ENCODE data around the gene KYNU. TPM values are rescaled to one million over a fixed set of nuclear protein-coding genes. Genes with fewer than 3 reads are reported as not detected.
A peak's percentile ranks its signal among the peaks of the same experiment; 100 is the strongest.

The KYNU gene
- total RNA-seq, 5 donors from 2014 or later (not counting 1 experiment from before 2014, with no cell fraction given): 0.30 to 1.8 (median 0.77) TPM; not detected in 1

- Mint-ChIP-seq H3K9me3 (no peaks in the 10 kb centered on the region), H3K36me3 (no peaks in the 10 kb centered on the region), H3K4me1 (peaks cover 0 to 3% (median 2%) of the 10 kb centered on the region in 3 donors), H3K27me3 (peaks cover 4 to 11% of the 10 kb centered on the region in 2 donors), H3K4me3 (no peak overlapping the region), H3K27ac (no peak overlapping the region)
- Histone ChIP-seq H3K27me3 (replicated peaks in 1 of 2; ENCODE audit: control insufficient read depth in 2 of 2, extremely low read depth in 1 of 2, insufficient read depth in 2 of 2, low read length in 1 of 2) (no peaks in the 10 kb centered on the region), H3K4me3 (ENCODE audit: control insufficient read depth in 1 of 2, extremely low read depth in 1 of 2, low read length in 1 of 2) (no peak overlapping the region), H3K9me3 (no peaks in the 10 kb centered on the region), H3K36me3 (ENCODE audit: control insufficient read depth in 2 of 2, extremely low read depth in 1 of 2, insufficient read depth in 1 of 2, low read length in 1 of 2) (no peaks in the 10 kb centered on the region), H3K27ac (ENCODE audit: low read length) (no peak overlapping the region), H3K4me1 (ENCODE audit: control insufficient read depth in 1 of 2, extremely low read depth in 1 of 2, insufficient read depth in 2 of 2, low read length in 2 of 2) (no peaks in the 10 kb centered on the region)
- ChIA-PET POLR2A (interaction anchor here in 1 of 2 donors (0.7 kb wide), 1 partner anchor 84 kb away, joined by 3 read pairs; no protein-coding TSS in a partner anchor), CTCF (interaction anchor here (0.7 to 4.1 kb wide), 7 partner anchors 10 to 48 kb away, joined by 3 to 16 read pairs (median 3); no protein-coding TSS in a partner anchor)
- DNase-seq (peak in 1 of 35 experiments; percentile 28), ATAC-seq (replicated peaks in 1 of 4) (peak in 1 of 4 experiments; percentile 20)
- WGBS (ENCODE audit: insufficient coverage): no CpG with 5 or more reads among the region's 5 CpGs
Observed at GRCh38 chr2:142989273-142990204, 112.1 kb downstream of the KYNU start.

- H3K4me1 Mint-ChIP-seq: peaks cover 0 to 3% (median 2%) of the 10 kb centered on the region in 3 donors
- no peaks in the 10 kb centered on the region for H3K36me3 ChIP-seq (ENCODE audit: control insufficient read depth in 2 of 2, extremely low read depth in 1 of 2, insufficient read depth in 1 of 2, low read length in 1 of 2)
- DNase-seq: no peak
- no peak overlapping the region for H3K27ac Mint-ChIP-seq
- H3K27me3 ChIP-seq (replicated peaks in 1 of 2; ENCODE audit: control insufficient read depth in 2 of 2, extremely low read depth in 1 of 2, insufficient read depth in 2 of 2, low read length in 1 of 2): no peaks in the 10 kb centered on the region
- no peak overlapping the region for H3K27ac ChIP-seq (ENCODE audit: low read length)
- POLR2A ChIA-PET: no interaction called here
- H3K4me3 ChIP-seq (ENCODE audit: control insufficient read depth in 1 of 2, extremely low read depth in 1 of 2, low read length in 1 of 2): no peak overlapping the region
- no peak for ATAC-seq (replicated peaks in 1 of 4)
- no peaks in the 10 kb centered on the region for H3K4me1 ChIP-seq (ENCODE audit: control insufficient read depth in 1 of 2, extremely low read depth in 1 of 2, insufficient read depth in 2 of 2, low read length in 2 of 2)
- CTCF ChIA-PET: interaction anchor here in 1 of 2 donors (3.6 kb wide), 1 partner anchor 12 kb away, joined by 14 read pairs; no protein-coding TSS in a partner anchor
- H3K36me3 Mint-ChIP-seq: no peaks in the 10 kb centered on the region
- no peaks in the 10 kb centered on the region for H3K9me3 Mint-ChIP-seq
- WGBS (ENCODE audit: insufficient coverage): 86% methylated on average over 1 of the region's 3 CpGs
- H3K4me3 Mint-ChIP-seq: no peak overlapping the region
- no peaks in the 10 kb centered on the region for H3K9me3 ChIP-seq
- peaks cover 4 to 10% of the 10 kb centered on the region in 2 donors for H3K27me3 Mint-ChIP-seq
Observed at GRCh38 chr2:142991295-142991694, 113.8 kb downstream of the KYNU start.

GRCh38 chr2:142992840-142993239 is 115.4 kb downstream of the KYNU start:
- CTCF ChIA-PET: no interaction called here
- no CpG with 5 or more reads among the region's 4 CpGs for WGBS (ENCODE audit: insufficient coverage)
- H3K9me3 Mint-ChIP-seq: no peaks in the 10 kb centered on the region

GRCh38 chr2:142993771-142994170 is 116.3 kb downstream of the KYNU start:
- Mint-ChIP-seq H3K4me1 (peaks cover 0 to 3% (median 2%) of the 10 kb centered on the region in 3 donors), H3K36me3 (no peaks in the 10 kb centered on the region), H3K27me3 (peaks cover 19 to 22% of the 10 kb centered on the region in 2 donors), H3K27ac (no peak overlapping the region), H3K9me3 (no peaks in the 10 kb centered on the region), H3K4me3 (no peak overlapping the region)
- H3K9me3 ChIP-seq: no peaks in the 10 kb centered on the region
- no peaks in the 10 kb centered on the region for H3K36me3 ChIP-seq (ENCODE audit: control insufficient read depth in 2 of 2, extremely low read depth in 1 of 2, insufficient read depth in 1 of 2, low read length in 1 of 2)
- no peak for DNase-seq
- POLR2A ChIA-PET: interaction anchor here in 1 of 2 donors (0.6 kb wide), 2 partner anchors 10 to 22 kb away, joined by 3 read pairs; no protein-coding TSS in a partner anchor
- no peak overlapping the region for H3K4me3 ChIP-seq (ENCODE audit: control insufficient read depth in 1 of 2, extremely low read depth in 1 of 2, low read length in 1 of 2)
- H3K27ac ChIP-seq (ENCODE audit: low read length): no peak overlapping the region
- no peaks in the 10 kb centered on the region for H3K27me3 ChIP-seq (replicated peaks in 1 of 2; ENCODE audit: control insufficient read depth in 2 of 2, extremely low read depth in 1 of 2, insufficient read depth in 2 of 2, low read length in 1 of 2)
- ATAC-seq (replicated peaks in 1 of 4): no peak
- H3K4me1 ChIP-seq (ENCODE audit: control insufficient read depth in 1 of 2, extremely low read depth in 1 of 2, insufficient read depth in 2 of 2, low read length in 2 of 2): no peaks in the 10 kb centered on the region
- CTCF ChIA-PET: interaction anchor here in 1 of 2 donors (0.8 to 1.9 kb wide), 2 partner anchors 9 to 14 kb away, joined by 3 to 5 read pairs; no protein-coding TSS in a partner anchor
- WGBS (ENCODE audit: insufficient coverage): no CpG with 5 or more reads among the region's 2 CpGs

More at GRCh38 chr2:142992840-142993239, 115.4 kb downstream of the KYNU start:
- H3K4me3 Mint-ChIP-seq: no peak overlapping the region
- no peak for DNase-seq
- H3K27me3 Mint-ChIP-seq: peaks cover 11 to 14% of the 10 kb centered on the region in 2 donors
- H3K4me3 ChIP-seq (ENCODE audit: control insufficient read depth in 1 of 2, extremely low read depth in 1 of 2, low read length in 1 of 2): no peak overlapping the region
- no peaks in the 10 kb centered on the region for H3K36me3 ChIP-seq (ENCODE audit: control insufficient read depth in 2 of 2, extremely low read depth in 1 of 2, insufficient read depth in 1 of 2, low read length in 1 of 2)
- no peak for ATAC-seq (replicated peaks in 1 of 4)
- H3K27ac ChIP-seq (ENCODE audit: low read length): no peak overlapping the region
- no peak overlapping the region for H3K27ac Mint-ChIP-seq
- H3K36me3 Mint-ChIP-seq: no peaks in the 10 kb centered on the region
- H3K4me1 ChIP-seq (ENCODE audit: control insufficient read depth in 1 of 2, extremely low read depth in 1 of 2, insufficient read depth in 2 of 2, low read length in 2 of 2): no peaks in the 10 kb centered on the region
- peaks cover 0 to 3% (median 2%) of the 10 kb centered on the region in 3 donors for H3K4me1 Mint-ChIP-seq
- POLR2A ChIA-PET: no interaction called here
- H3K27me3 ChIP-seq (replicated peaks in 1 of 2; ENCODE audit: control insufficient read depth in 2 of 2, extremely low read depth in 1 of 2, insufficient read depth in 2 of 2, low read length in 1 of 2): no peaks in the 10 kb centered on the region
- no peaks in the 10 kb centered on the region for H3K9me3 ChIP-seq

- Histone ChIP-seq H3K27ac (ENCODE audit: low read length) (no peak overlapping the region), H3K4me3 (ENCODE audit: control insufficient read depth in 1 of 2, extremely low read depth in 1 of 2, low read length in 1 of 2) (no peak overlapping the region), H3K27me3 (replicated peaks in 1 of 2; ENCODE audit: control insufficient read depth in 2 of 2, extremely low read depth in 1 of 2, insufficient read depth in 2 of 2, low read length in 1 of 2) (no peaks in the 10 kb centered on the region), H3K9me3 (no peaks in the 10 kb centered on the region), H3K4me1 (ENCODE audit: control insufficient read depth in 1 of 2, extremely low read depth in 1 of 2, insufficient read depth in 2 of 2, low read length in 2 of 2) (no peaks in the 10 kb centered on the region), H3K36me3 (ENCODE audit: control insufficient read depth in 2 of 2, extremely low read depth in 1 of 2, insufficient read depth in 1 of 2, low read length in 1 of 2) (no peaks in the 10 kb centered on the region)
- H3K36me3 Mint-ChIP-seq: no peaks in the 10 kb centered on the region
- H3K9me3 Mint-ChIP-seq: no peaks in the 10 kb centered on the region
- peaks cover 21 to 22% of the 10 kb centered on the region in 2 donors for H3K27me3 Mint-ChIP-seq
- DNase-seq (no peak), ATAC-seq (replicated peaks in 1 of 4) (no peak)
- H3K4me1 Mint-ChIP-seq: no peaks in the 10 kb centered on the region
- H3K4me3 Mint-ChIP-seq: no peak overlapping the region
- H3K27ac Mint-ChIP-seq: no peak overlapping the region
- CTCF ChIA-PET: interaction anchor here in 1 of 2 donors (0.8 to 1.9 kb wide), 2 partner anchors 10 to 15 kb away, joined by 3 to 5 read pairs; no protein-coding TSS in a partner anchor
- no CpG with 5 or more reads among the region's 2 CpGs for WGBS (ENCODE audit: insufficient coverage)
- POLR2A ChIA-PET: interaction anchor here in 1 of 2 donors (0.6 kb wide), 1 partner anchor 201 kb away, joined by 3 read pairs; no protein-coding TSS in a partner anchor
Observed at GRCh38 chr2:142994665-142995064, 117.2 kb downstream of the KYNU start.

GRCh38 chr2:142997231-142997630 is 119.8 kb downstream of the KYNU start:
- no peaks in the 10 kb centered on the region for H3K4me1 ChIP-seq (ENCODE audit: control insufficient read depth in 1 of 2, extremely low read depth in 1 of 2, insufficient read depth in 2 of 2, low read length in 2 of 2)
- no peak overlapping the region for H3K4me3 ChIP-seq (ENCODE audit: control insufficient read depth in 1 of 2, extremely low read depth in 1 of 2, low read length in 1 of 2)
- Mint-ChIP-seq H3K4me3 (no peak overlapping the region), H3K27me3 (peaks cover 25 to 34% of the 10 kb centered on the region in 2 donors), H3K4me1 (no peaks in the 10 kb centered on the region), H3K9me3 (no peaks in the 10 kb centered on the region), H3K36me3 (no peaks in the 10 kb centered on the region), H3K27ac (no peak overlapping the region)
- CTCF ChIA-PET: no interaction called here
- H3K27me3 ChIP-seq (replicated peaks in 1 of 2; ENCODE audit: control insufficient read depth in 2 of 2, extremely low read depth in 1 of 2, insufficient read depth in 2 of 2, low read length in 1 of 2): no peaks in the 10 kb centered on the region
- no peaks in the 10 kb centered on the region for H3K36me3 ChIP-seq (ENCODE audit: control insufficient read depth in 2 of 2, extremely low read depth in 1 of 2, insufficient read depth in 1 of 2, low read length in 1 of 2)
- ATAC-seq (replicated peaks in 1 of 4) (no peak), DNase-seq (no peak)
- H3K27ac ChIP-seq (ENCODE audit: low read length): no peak overlapping the region
- POLR2A ChIA-PET: no interaction called here
- H3K9me3 ChIP-seq: no peaks in the 10 kb centered on the region
- WGBS (ENCODE audit: insufficient coverage): no CpG with 5 or more reads among the region's 1 CpG

Data from T-cell (primary cell).